Stomach (tissue), 9 donors: ENCODE results near the gene EIF2A. TPM values are rescaled to one million over a fixed set of nuclear protein-coding genes. Genes with fewer than 3 reads are reported as not detected.
A peak's percentile ranks its signal among the peaks of the same experiment; 100 is the strongest.

Experiments used
- DNase-seq, 2 donors: peaks; one replicate each; pipeline versions ENCODE4 v3.0.0 to v3.0.0-alpha.2; 2013 to 2019
- H3K27ac ChIP-seq, 5 donors: fragments of 200-600 bp in 4 of 5; sonication (generic) in 4 of 5; one replicate each; pipeline ENCODE4 v1.5.1; 2013 to 2019; ENCODE audit warnings: mild to moderate bottlenecking in 1 of 5, moderate library complexity in 1 of 5
- H3K27me3 ChIP-seq, 3 donors: fragments of 200-600 bp; sonication (generic); one replicate each; pipeline ENCODE4 v1.5.1; 2017 to 2019; ENCODE audit warnings: mixed run types in 1 of 3
- H3K36me3 ChIP-seq, 4 donors: fragments of 200-600 bp; sonication (generic); 1 replicate in 3 of 4; 2 replicates in 1 of 4; pipeline ENCODE4 v1.5.1; 2016 to 2019
- H3K4me1 ChIP-seq, 4 donors: fragments of 200-600 bp; sonication (generic); one replicate each; pipeline ENCODE4 v1.5.1; 2016 to 2019
- H3K4me3 ChIP-seq, 4 donors: fragments of 200-600 bp; sonication (generic) in 3 of 4; one replicate each; pipeline ENCODE4 v1.5.1; 2016 to 2019; ENCODE audit warnings: mild to moderate bottlenecking in 1 of 4
- H3K9me3 ChIP-seq, 4 donors: fragments of 200-600 bp; sonication (generic); one replicate each; pipeline ENCODE4 v1.5.1; 2016 to 2019
- CTCF ChIP-seq, 7 experiments: fragments of 450-650 bp in 4 of 7; fragments of 200-600 bp in 3 of 7; sonication (generic) in 3 of 7; IDR thresholded peaks; one replicate each; pipeline ENCODE4 v1.5.1; 2016 to 2019; ENCODE audit warnings: antibody characterized with exemption in 7 of 7, control low read depth in 2 of 7, mild to moderate bottlenecking in 1 of 7
- EP300 ChIP-seq: sonication (generic); formaldehyde crosslinking; IDR thresholded peaks from one replicate; pipeline ENCODE4 v1.6.1; 2017; ENCODE audit warnings: antibody characterized with exemption
- POLR2A ChIP-seq, 4 donors: fragments of 450-650 bp; IDR thresholded peaks; one replicate each; pipeline ENCODE4 v1.6.1; 2016; ENCODE audit warnings: antibody characterized with exemption in 4 of 4, control low read depth in 2 of 4, mild to moderate bottlenecking in 1 of 4, moderate library complexity in 1 of 4
- POLR2AphosphoS5 ChIP-seq, 3 donors: sonication (generic); formaldehyde crosslinking; IDR thresholded peaks; one replicate each; pipeline ENCODE4 v1.6.1; 2016; ENCODE audit warnings: antibody characterized with exemption in 3 of 3
- WGBS, 5 donors: extraction: QIAGEN DNeasy Blood & Tissue Kit in 3 of 5; methylation state at CpG; one replicate each; pipeline versions ENCODE4 v1.1.5 to v1.1.7; 2013 to 2018; 5-methylcytosine and 5-hydroxymethylcytosine counted together
- intact Hi-C: fragments of 100-400 bp; cut with DNase I; formaldehyde crosslinking; loops from one replicate; pipeline ENCODE4 v1.15.1; 2023; ENCODE audit warnings: low total_unique reads
- polyA plus RNA-seq, 3 donors: library from polyadenylated mRNA; stranded (reverse); fragments of 200-250 nt; gene quantifications; one replicate each; pipeline ENCODE4 v1.2.3, GENCODE V29; 2013
- total RNA-seq, 5 donors: library from RNA; depleted of rRNA; stranded (reverse); fragments of >200 nt; gene quantifications; one replicate each; pipeline versions ENCODE4 v1.1.0 to v1.2.3, GENCODE V29; 2014 to 2016
- donor health status: healthy with polysubstance abuse.
- donor health status: Bipolar disorder and iron deficiency.
- donor health status: healthy.

Gene EIF2A
- total and polyA plus RNA-seq, 8 donors = 21.4 to 690 (median 124) TPM

GRCh38 chr3:150523538-150523937, 23.0 kb upstream of the EIF2A start:
- whole genome bisulfite sequencing, 5 donors = 71 to 80% (median 78%) methylated on average over 2 of the region's 2 CpGs
- Histone ChIP-seq H3K4me1 (peaks cover 0 to 5% (median 2%) of the 10 kb centered on the region in 4 donors), H3K27me3 (no peaks in the 10 kb centered on the region), H3K4me3 (no peak overlapping the region), H3K9me3 (no peaks in the 10 kb centered on the region), H3K36me3 (no peaks in the 10 kb centered on the region), H3K27ac (no peak overlapping the region)
- intact Hi-C loops = no loop called here
- no peak for TF ChIP-seq POLR2AphosphoS5 (IDR thresholded peaks at IDR 0.05)
- no peak for TF ChIP-seq CTCF (IDR thresholded peaks at IDR 0.05)
- no peak for TF ChIP-seq POLR2A (IDR thresholded peaks at IDR 0.05)
- TF ChIP-seq EP300 = no peak
- DNase-seq = no peak

GRCh38 chr3:150527464-150528255, 18.9 kb upstream of the EIF2A start:
- 59 to 67% (median 63%) methylated on average over 10 of the region's 10 CpGs for WGBS, 5 donors
- peaks cover 0 to 5% (median 2%) of the 10 kb centered on the region in 4 donors for H3K4me1 ChIP-seq
- no peak overlapping the region for H3K4me3 ChIP-seq
- TF ChIP-seq EP300 (no peak), CTCF (IDR thresholded peaks at IDR 0.05) (no peak), POLR2A (IDR thresholded peaks at IDR 0.05) (no peak), POLR2AphosphoS5 (IDR thresholded peaks at IDR 0.05) (no peak)
- H3K9me3 ChIP-seq = no peaks in the 10 kb centered on the region
- H3K27ac ChIP-seq = no peak overlapping the region
- intact Hi-C loops = no loop called here
- DNase-seq = no peak
- H3K36me3 ChIP-seq = no peaks in the 10 kb centered on the region
- H3K27me3 ChIP-seq = no peaks in the 10 kb centered on the region

GRCh38 chr3:150528354-150528797, 18.2 kb upstream of the EIF2A start:
- no peaks in the 10 kb centered on the region for H3K27me3 ChIP-seq
- H3K4me1 ChIP-seq = peaks cover 0 to 5% (median 2%) of the 10 kb centered on the region in 4 donors
- peak in 1 of 2 donors; percentile 47 for DNase-seq
- no peak overlapping the region for H3K27ac ChIP-seq
- H3K9me3 ChIP-seq = no peaks in the 10 kb centered on the region
- intact Hi-C loops = no loop called here
- TF ChIP-seq POLR2A (IDR thresholded peaks at IDR 0.05) (no peak), CTCF (IDR thresholded peaks at IDR 0.05) (peak in 4 of 7 experiments; percentile 13 to 28 (median 24))
- no peak overlapping the region for H3K4me3 ChIP-seq
- no peaks in the 10 kb centered on the region for H3K36me3 ChIP-seq
- 1 to 11% (median 4%) methylated on average over 2 of the region's 2 CpGs for WGBS, 5 donors

- H3K36me3 ChIP-seq = no peaks in the 10 kb centered on the region
- peaks cover 0 to 5% (median 2%) of the 10 kb centered on the region in 4 donors for H3K4me1 ChIP-seq
- TF ChIP-seq CTCF (IDR thresholded peaks at IDR 0.05) (no peak), EP300 (no peak), POLR2A (IDR thresholded peaks at IDR 0.05) (no peak), POLR2AphosphoS5 (IDR thresholded peaks at IDR 0.05) (no peak)
- no peaks in the 10 kb centered on the region for H3K27me3 ChIP-seq
- intact Hi-C loops = loop anchor here (10.0 kb wide), 1 partner anchor 183 kb away; no protein-coding TSS in a partner anchor
- no peak overlapping the region for H3K27ac ChIP-seq
- no peak overlapping the region for H3K4me3 ChIP-seq
- no peak for DNase-seq
- no peaks in the 10 kb centered on the region for H3K9me3 ChIP-seq
Measured at GRCh38 chr3:150531775-150532174, 14.8 kb upstream of the EIF2A start.
